Heart left ventricle (tissue), 16 donors: ENCODE measurements around the gene DLGAP1. TPM values are rescaled to one million over a fixed set of nuclear protein-coding genes. Genes with fewer than 3 reads are reported as not detected.

ENCODE experiments used
- ATAC-seq, 4 donors: fragments of 200-7000 bp; cut with Tn5 transposase; one replicate each; pipeline ENCODE4 v1.9.1; 2020 to 2022; ENCODE audit warnings: moderate library complexity in 4 of 4, mild to moderate bottlenecking in 3 of 4, moderate number of reproducible peaks in 1 of 4
- DNase-seq, 5 donors: peaks; one replicate each; pipeline ENCODE4 v3.0.0-alpha.2; 2020
- H3K27ac ChIP-seq, 12 donors: fragments of 200-600 bp; sonication (generic) in 4 of 12; one replicate each; pipeline versions ENCODE4 v1.5.0 to v1.8.0; 2016 to 2022; ENCODE audit warnings: mild to moderate bottlenecking in 2 of 12
- H3K27me3 ChIP-seq, 9 donors: fragments of 200-600 bp; sonication (generic) in 2 of 9; one replicate each; pipeline versions ENCODE4 v1.5.1 to v1.8.0; 2016 to 2022; ENCODE audit warnings: mild to moderate bottlenecking in 3 of 9
- H3K36me3 ChIP-seq, 9 donors: fragments of 200-600 bp; sonication (generic) in 2 of 9; one replicate each; pipeline versions ENCODE4 v1.5.0 to v1.8.0; 2018 to 2022; ENCODE audit warnings: mild to moderate bottlenecking in 2 of 9
- H3K4me1 ChIP-seq, 12 donors: fragments of 200-600 bp; sonication (generic) in 4 of 12; one replicate each; pipeline versions ENCODE4 v1.5.0 to v1.8.0; 2016 to 2022; ENCODE audit warnings: mild to moderate bottlenecking in 3 of 12
- H3K4me3 ChIP-seq, 12 donors: fragments of 200-600 bp; sonication (generic) in 4 of 12; one replicate each; pipeline versions ENCODE4 v1.5.0 to v1.8.0; 2017 to 2022; ENCODE audit warnings: mild to moderate bottlenecking in 9 of 12, moderate library complexity in 4 of 12
- H3K9me3 ChIP-seq, 12 donors: fragments of 200-600 bp; sonication (generic) in 4 of 12; one replicate each; pipeline versions ENCODE4 v1.5.0 to v1.8.0; 2016 to 2022; ENCODE audit warnings: mild to moderate bottlenecking in 1 of 12
- POLR2A ChIP-seq, 2 donors: fragments of 450-650 bp; IDR thresholded peaks; one replicate each; pipeline ENCODE4 v1.6.1; 2017; ENCODE audit warnings: antibody characterized with exemption in 2 of 2, mild to moderate bottlenecking in 2 of 2, moderate library complexity in 2 of 2
- WGBS, 4 donors: extraction: QIAGEN DNeasy Blood & Tissue Kit in 2 of 4; methylation state at CpG; one replicate each; pipeline versions ENCODE4 v1.1.5 to v1.1.7; 2013 to 2018; 5-methylcytosine and 5-hydroxymethylcytosine counted together
- intact Hi-C, 10 donors: fragments of 100-400 bp; cut with DNase I; formaldehyde crosslinking; loops; one replicate each; pipeline versions ENCODE4 v1.11.1 to v1.14.2; 2022
- polyA plus RNA-seq, 2 donors: library from polyadenylated mRNA; stranded (reverse); fragments of 200-250 nt; gene quantifications; one replicate each; pipeline ENCODE4 v1.2.3, GENCODE V29; 2013
- total RNA-seq, 9 donors: library from RNA; depleted of rRNA in 2 of 9; stranded (reverse); fragments of >200 nt in 2 of 9; fragmentation: NEBNext Ultra II Directional in 3 of 9; extraction: Animal tissue kit (Norgen Biotek cat#: 25700) in 3 of 9; gene quantifications; one replicate each; pipeline versions ENCODE4 v1.1.0 to v1.2.4, GENCODE V29; 2016 to 2023
- TF ChIP-seq, protein P1 (sequence below), 12 donors: fragments of 200-600 bp; sonication (generic) in 4 of 12; IDR thresholded peaks; one replicate each; pipeline versions ENCODE4 v1.5.0 to v1.8.0; 2018 to 2022; ENCODE audit warnings: antibody characterized with exemption in 12 of 12, mild to moderate bottlenecking in 5 of 12
- donor health status: ischemic (EF 13 %, LVEDD 7.1; RV severe dilation, severe dysfunction).
- donor health status: healthy with polysubstance abuse.
- donor health status: DM: no; HTN: yes; CAD: no.
- donor health status: DM: no; HTN: no; CAD: no.
- donor health status: ischemic (EF 25% LVEDD 6.9; RV normal size, moderate dysfunction).
- donor health status: ischemic (EF 25% LVEDD 5.7; RV mildly dilated, moderate dysfunction).
- donor health status: healthy.
- donor health status: DM: yes; HTN: yes; CAD: no.
- donor health status: ischemic (EF 35%, LVEDD 5.7; RV mildly dilated, moderate dysfunction).
- donor health status: nonischemic (EF 11% LVEDD 7.7; RV severe dilation, severe dysfunction).
- donor health status: DM: yes; HTN: yes; CAD: no.
- donor health status: PGD.
- donor health status: ischemic (EF 29% LVEDD 5.4; RV normal size, mild dysfunction).
- donor health status: nonischemic (EF 23%, LVEDD 6.1; RV moderate dilation, normal function).

Gene DLGAP1
- total and polyA plus RNA-seq, 11 donors = 0.10 to 5.5 (median 0.40) TPM; not detected in 1

DNA sequence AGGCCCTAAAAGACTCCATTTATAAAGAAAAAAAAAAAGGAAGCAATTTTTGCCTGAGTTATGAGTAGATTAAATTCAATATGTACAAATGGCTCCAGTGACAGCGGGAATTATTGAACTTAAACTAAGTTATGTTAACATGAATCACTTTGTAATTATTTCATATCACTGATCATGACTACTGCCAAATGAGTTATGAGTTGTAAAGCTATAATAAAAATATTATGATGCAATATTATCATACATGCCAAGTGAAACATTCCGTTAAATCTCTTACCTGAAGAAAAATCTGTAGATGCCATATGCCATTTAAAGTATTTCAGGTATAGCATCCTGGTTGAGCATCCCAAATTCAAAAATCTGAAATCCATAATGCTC is 217.5 kb downstream of the DLGAP1 start:
- Histone ChIP-seq H3K4me1 (no peaks in the 10 kb centered on the region), H3K4me3 (no peak overlapping the region), H3K27ac (no peak overlapping the region), H3K27me3 (no peaks in the 10 kb centered on the region), H3K9me3 (no peaks in the 10 kb centered on the region), H3K36me3 (no peaks in the 10 kb centered on the region)
- no peak for ATAC-seq
- intact Hi-C loops = no loop called here
- 87 to 95% (median 91%) methylated on average over 2 of the region's 2 CpGs for WGBS, 4 donors
- DNase-seq = no peak
- TF ChIP-seq POLR2A (IDR thresholded peaks at IDR 0.05) = no peak
- TF ChIP-seq, protein P1, sequence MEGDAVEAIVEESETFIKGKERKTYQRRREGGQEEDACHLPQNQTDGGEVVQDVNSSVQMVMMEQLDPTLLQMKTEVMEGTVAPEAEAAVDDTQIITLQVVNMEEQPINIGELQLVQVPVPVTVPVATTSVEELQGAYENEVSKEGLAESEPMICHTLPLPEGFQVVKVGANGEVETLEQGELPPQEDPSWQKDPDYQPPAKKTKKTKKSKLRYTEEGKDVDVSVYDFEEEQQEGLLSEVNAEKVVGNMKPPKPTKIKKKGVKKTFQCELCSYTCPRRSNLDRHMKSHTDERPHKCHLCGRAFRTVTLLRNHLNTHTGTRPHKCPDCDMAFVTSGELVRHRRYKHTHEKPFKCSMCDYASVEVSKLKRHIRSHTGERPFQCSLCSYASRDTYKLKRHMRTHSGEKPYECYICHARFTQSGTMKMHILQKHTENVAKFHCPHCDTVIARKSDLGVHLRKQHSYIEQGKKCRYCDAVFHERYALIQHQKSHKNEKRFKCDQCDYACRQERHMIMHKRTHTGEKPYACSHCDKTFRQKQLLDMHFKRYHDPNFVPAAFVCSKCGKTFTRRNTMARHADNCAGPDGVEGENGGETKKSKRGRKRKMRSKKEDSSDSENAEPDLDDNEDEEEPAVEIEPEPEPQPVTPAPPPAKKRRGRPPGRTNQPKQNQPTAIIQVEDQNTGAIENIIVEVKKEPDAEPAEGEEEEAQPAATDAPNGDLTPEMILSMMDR (IDR thresholded peaks at IDR 0.05) = no peak

DNA sequence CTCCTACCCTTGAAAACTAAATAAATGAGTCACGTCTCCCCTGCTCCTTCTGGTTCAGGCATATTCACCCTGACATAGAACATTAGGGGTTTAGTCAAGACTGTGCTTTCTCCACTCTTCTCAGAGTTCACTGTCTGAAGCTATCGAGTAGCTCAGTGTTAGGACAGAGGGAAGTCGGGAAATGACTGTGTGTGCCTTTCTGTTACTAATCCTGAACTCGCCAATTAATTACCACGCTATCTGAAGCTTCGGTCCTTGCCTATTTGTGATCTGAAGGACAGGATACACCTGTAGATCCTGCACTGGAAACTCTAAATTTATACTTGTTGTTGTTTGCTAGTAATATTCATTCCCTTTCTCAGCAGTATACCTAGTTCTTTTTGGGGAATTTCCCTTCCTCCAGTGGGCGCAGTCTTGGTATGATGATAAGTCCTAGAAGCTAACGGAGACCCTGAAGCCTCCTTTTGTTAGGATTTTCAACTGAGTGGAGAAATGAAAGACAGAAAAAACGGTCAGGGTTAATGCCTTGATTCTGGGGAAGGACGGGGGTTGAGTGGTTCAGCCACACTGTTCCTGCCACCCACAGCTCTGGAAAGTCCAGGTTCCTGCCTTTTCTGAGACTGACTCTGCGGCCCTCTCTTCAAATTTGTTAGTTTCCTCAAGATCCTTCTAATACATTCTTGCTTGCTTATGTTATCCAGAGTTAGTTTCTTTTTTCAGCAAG is 218.0 kb downstream of the DLGAP1 start:
- intact Hi-C loops = no loop called here
- TF ChIP-seq POLR2A (IDR thresholded peaks at IDR 0.05) = no peak
- TF ChIP-seq, protein P1 (IDR thresholded peaks at IDR 0.05) = no peak
- Histone ChIP-seq H3K27ac (no peak overlapping the region), H3K27me3 (no peaks in the 10 kb centered on the region), H3K9me3 (no peaks in the 10 kb centered on the region), H3K4me3 (no peak overlapping the region), H3K36me3 (no peaks in the 10 kb centered on the region), H3K4me1 (no peaks in the 10 kb centered on the region)
- no peak for ATAC-seq
- WGBS, 4 donors = 57 to 70% (median 60%) methylated on average over 11 of the region's 11 CpGs
- no peak for DNase-seq

GRCh38 chr18:4233468-4233867 is 221.6 kb downstream of the DLGAP1 start:
- Histone ChIP-seq H3K27ac (no peak overlapping the region), H3K27me3 (no peaks in the 10 kb centered on the region), H3K36me3 (no peaks in the 10 kb centered on the region), H3K4me3 (no peak overlapping the region), H3K4me1 (no peaks in the 10 kb centered on the region), H3K9me3 (peaks cover 0 to 13% (median 4%) of the 10 kb centered on the region in 12 donors)
- intact Hi-C loops = no loop called here
- DNase-seq = no peak
- ATAC-seq = no peak
- 28 to 43% (median 37%) methylated on average over 3 of the region's 3 CpGs for WGBS, 4 donors
- TF ChIP-seq, protein P1 (IDR thresholded peaks at IDR 0.05) = no peak
- no peak for TF ChIP-seq POLR2A (IDR thresholded peaks at IDR 0.05)

DNA sequence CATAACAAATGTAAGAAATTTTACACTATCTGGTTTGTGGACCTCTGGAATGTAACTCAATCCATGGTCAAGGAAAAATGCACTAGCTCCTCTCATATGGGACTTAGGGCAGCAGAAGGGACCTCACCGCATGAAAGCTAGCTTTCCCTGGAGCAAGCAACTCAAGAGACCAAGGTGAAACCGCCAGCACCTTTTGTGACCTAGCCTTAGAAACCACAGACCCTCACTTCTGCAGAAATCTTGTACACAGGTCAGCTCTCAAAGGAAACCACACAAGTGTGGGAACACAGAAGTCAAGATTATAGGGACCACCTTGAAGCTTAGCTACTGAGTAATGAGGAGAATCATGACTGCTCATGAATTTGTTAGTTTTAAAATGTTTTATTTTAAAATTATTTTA is 222.5 kb downstream of the DLGAP1 start:
- Histone ChIP-seq H3K4me3 (no peak overlapping the region), H3K27ac (no peak overlapping the region), H3K9me3 (peaks cover 0 to 13% (median 4%) of the 10 kb centered on the region in 12 donors), H3K27me3 (no peaks in the 10 kb centered on the region), H3K4me1 (no peaks in the 10 kb centered on the region), H3K36me3 (no peaks in the 10 kb centered on the region)
- ATAC-seq (no peak), DNase-seq (no peak)
- 13 to 26% (median 21%) methylated on average over 2 of the region's 2 CpGs for WGBS, 4 donors
- TF ChIP-seq, protein P1 (IDR thresholded peaks at IDR 0.05) = no peak
- TF ChIP-seq POLR2A (IDR thresholded peaks at IDR 0.05) = no peak
- intact Hi-C loops = no loop called here
